Right lobe of liver (tissue), 4 donors: ENCODE results near the gene INS.

ENCODE experiments used
- POLR2A ChIP-seq: fragments of 450-650 bp; IDR thresholded peaks from one replicate; pipeline ENCODE4 v1.6.1; 2017; ENCODE audit warnings: antibody characterized with exemption, mild to moderate bottlenecking
- TF ChIP-seq, protein P1 (sequence below), 4 donors: fragments of 200-600 bp in 3 of 4; fragments of 450-650 bp in 1 of 4; IDR thresholded peaks; one replicate each; pipeline versions ENCODE4 v1.5.1 to v1.8.0; 2016 to 2022; ENCODE audit warnings: antibody characterized with exemption in 4 of 4, mild to moderate bottlenecking in 2 of 4
- donor health status: DM: no; HTN: no; CAD: no.
- donor health status: DM: no; HTN: no; CAD: no.
- donor health status: DM: no; HTN: yes; CAD: no.

GRCh38 chr11:2200957-2201519 is 40.0 kb upstream of the INS start:
- TF ChIP-seq, protein P1, sequence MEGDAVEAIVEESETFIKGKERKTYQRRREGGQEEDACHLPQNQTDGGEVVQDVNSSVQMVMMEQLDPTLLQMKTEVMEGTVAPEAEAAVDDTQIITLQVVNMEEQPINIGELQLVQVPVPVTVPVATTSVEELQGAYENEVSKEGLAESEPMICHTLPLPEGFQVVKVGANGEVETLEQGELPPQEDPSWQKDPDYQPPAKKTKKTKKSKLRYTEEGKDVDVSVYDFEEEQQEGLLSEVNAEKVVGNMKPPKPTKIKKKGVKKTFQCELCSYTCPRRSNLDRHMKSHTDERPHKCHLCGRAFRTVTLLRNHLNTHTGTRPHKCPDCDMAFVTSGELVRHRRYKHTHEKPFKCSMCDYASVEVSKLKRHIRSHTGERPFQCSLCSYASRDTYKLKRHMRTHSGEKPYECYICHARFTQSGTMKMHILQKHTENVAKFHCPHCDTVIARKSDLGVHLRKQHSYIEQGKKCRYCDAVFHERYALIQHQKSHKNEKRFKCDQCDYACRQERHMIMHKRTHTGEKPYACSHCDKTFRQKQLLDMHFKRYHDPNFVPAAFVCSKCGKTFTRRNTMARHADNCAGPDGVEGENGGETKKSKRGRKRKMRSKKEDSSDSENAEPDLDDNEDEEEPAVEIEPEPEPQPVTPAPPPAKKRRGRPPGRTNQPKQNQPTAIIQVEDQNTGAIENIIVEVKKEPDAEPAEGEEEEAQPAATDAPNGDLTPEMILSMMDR (IDR thresholded peaks at IDR 0.05): no peak
- no peak for TF ChIP-seq POLR2A
